ENCODE data around the gene CCR9.

DNA sequence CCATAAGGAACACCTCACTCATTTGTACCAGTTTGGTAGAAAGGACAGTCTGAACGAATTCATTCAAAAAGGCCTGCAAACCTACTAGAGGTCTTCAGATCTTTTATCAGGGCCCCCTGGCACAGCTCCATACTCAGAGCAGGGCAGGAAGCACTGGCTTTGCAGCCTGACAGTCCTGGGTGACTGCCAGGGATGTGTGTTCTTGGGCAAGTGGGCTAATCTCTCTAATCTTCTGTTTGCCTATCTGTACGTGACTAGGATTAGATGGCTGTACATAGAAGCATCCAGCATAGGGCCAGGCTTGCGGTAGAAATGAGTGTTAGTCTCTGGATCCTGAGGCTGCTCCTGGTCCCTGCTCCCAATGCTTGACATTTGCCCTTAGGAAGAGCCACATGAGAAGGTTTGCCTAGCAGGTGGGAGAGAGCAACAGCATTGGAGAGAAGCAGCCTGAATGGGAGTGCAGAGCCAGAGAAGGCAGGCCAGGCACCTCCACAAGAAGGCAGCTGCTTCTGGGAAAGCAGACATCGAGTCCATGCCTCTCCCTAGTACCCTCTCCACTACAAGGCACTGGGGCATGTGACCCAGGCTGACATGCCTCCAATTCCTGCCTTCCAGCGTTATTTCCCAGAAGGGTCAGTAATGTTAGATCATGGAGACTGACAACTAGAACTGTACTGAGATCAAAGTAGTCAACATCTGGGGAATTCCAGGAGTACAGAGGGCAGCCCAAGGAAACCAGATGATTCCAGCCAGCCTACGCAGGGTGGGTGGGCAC, 55.9 kb downstream of the CCR9 start:
- no peak for TF ChIP-seq EZH2 (IDR thresholded peaks at IDR 0.05)
- no peak for TF ChIP-seq CTCF (IDR thresholded peaks at IDR 0.05)
